ENCODE data around the gene LDLR.
A peak's percentile ranks its signal among the peaks of the same experiment; 100 is the strongest.

DNA sequence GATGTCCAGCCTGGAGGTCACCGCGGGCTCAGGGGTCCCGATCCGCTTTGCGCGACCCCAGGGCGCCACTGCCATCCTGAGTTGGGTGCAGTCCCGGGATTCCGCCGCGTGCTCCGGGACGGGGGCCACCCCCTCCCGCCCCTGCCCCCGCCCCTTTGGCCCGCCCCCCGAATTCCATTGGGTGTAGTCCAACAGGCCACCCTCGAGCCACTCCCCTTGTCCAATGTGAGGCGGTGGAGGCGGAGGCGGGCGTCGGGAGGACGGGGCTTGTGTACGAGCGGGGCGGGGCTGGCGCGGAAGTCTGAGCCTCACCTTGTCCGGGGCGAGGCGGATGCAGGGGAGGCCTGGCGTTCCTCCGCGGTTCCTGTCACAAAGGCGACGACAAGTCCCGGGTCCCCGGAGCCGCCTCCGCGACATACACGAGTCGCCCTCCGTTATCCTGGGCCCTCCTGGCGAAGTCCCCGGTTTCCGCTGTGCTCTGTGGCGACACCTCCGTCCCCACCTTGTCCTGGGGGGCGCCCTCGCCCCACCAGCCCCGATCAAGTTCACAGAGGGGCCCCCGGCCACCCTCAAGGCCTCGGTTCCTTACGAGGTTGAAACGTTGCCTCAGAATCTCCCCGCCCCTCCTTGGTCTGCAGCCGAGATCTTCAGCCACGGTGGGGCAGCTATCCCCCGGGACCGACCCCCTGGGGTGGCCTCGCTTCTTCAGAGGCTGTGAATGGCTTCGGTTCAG is 1.2 kb downstream of the LDLR start:
- TF ChIP-seq POLR2A (IDR thresholded peaks at IDR 0.05): peak; percentile 73 to 99 (median 96)
- peak in 2 of 4 donors; percentile 59 to 77 for TF ChIP-seq EP300 (IDR thresholded peaks at IDR 0.05)
- TF ChIP-seq CTCF (IDR thresholded peaks at IDR 0.05): no peak

Measured in upper lobe of left lung (tissue), 4 donors.